ENCODE data around the gene TINAGL1.

DNA sequence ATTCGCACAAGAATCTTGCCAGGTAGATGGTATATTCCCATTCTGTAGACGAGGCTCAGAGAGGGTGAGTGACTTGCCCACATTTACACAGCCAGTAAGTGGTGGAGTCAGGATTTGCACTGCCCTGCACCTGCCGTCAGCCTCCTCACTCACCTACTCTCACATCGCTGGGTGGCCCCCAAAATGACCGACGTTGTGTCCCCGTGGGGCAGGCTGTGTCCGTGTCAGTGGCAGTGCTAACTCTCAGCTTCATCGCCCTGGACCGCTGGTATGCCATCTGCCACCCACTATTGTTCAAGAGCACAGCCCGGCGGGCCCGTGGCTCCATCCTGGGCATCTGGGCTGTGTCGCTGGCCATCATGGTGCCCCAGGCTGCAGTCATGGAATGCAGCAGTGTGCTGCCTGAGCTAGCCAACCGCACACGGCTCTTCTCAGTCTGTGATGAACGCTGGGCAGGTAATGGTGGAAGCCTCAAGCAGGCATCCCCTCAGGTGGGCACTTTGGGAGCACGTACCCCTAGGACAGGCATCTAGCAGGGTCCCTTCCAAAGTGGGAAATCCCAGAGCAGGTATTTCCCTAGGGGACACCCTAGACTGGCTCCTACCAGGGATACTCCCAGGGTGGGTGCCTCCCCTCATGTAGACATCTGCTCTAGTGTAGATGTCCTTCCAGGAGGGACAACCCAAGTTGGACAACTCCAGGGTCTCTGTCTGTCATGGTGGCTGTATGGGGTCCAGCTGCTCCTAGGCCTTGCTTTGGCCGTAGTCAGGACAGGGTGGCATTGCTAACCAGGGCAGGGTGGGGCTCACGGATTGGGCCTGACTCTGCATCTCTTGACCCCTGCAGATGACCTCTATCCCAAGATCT is 44.5 kb downstream of the TINAGL1 start:
- no peak for TF ChIP-seq CTCF (IDR thresholded peaks at IDR 0.05)
- TF ChIP-seq POLR2A (IDR thresholded peaks at IDR 0.05) = no peak
- no peak for TF ChIP-seq EP300 (IDR thresholded peaks at IDR 0.05; ENCODE audit: low read depth)
- no peak for TF ChIP-seq POLR2AphosphoS5 (IDR thresholded peaks at IDR 0.05)
